Trophoblast cell (in vitro differentiated cells and primary cell): Measurements from ENCODE around the gene C9orf153.

Experiments
- DNase-seq, 2 donors: peaks; one replicate each; pipeline ENCODE4 v3.0.0-alpha.2; 2016
- H2AFZ ChIP-seq: 2 replicates; pipeline ENCODE4 v1.6.1; 2013; ENCODE audit warnings: low read length, moderate library complexity, mild to moderate bottlenecking; ENCODE audit not compliant: insufficient read depth, poor library complexity
- H2AK5ac ChIP-seq: 2 replicates; pipeline ENCODE4 v1.6.1; 2013; ENCODE audit warnings: mild to moderate bottlenecking, low read length
- H2BK120ac ChIP-seq: 2 replicates; pipeline ENCODE4 v1.6.1; 2013; ENCODE audit warnings: low read length, mild to moderate bottlenecking, moderate library complexity; ENCODE audit not compliant: insufficient read depth, poor library complexity
- H2BK12ac ChIP-seq: 2 replicates; pipeline ENCODE4 v1.6.1; 2013; ENCODE audit warnings: mild to moderate bottlenecking, low read length, moderate library complexity
- H2BK5ac ChIP-seq: 2 replicates; pipeline ENCODE4 v1.6.1; 2013; ENCODE audit warnings: low read length, low read depth, moderate library complexity, mild to moderate bottlenecking; ENCODE audit not compliant: poor library complexity
- H3K14ac ChIP-seq: 2 replicates; pipeline ENCODE4 v1.6.1; 2013; ENCODE audit warnings: mild to moderate bottlenecking, low read length
- H3K18ac ChIP-seq: 2 replicates; pipeline ENCODE4 v1.6.1; 2013; ENCODE audit warnings: mild to moderate bottlenecking, low read length
- H3K23ac ChIP-seq: 2 replicates; pipeline ENCODE4 v1.6.1; 2013; ENCODE audit warnings: low read length
- H3K27ac ChIP-seq: 2 replicates; pipeline ENCODE4 v1.5.1; 2013; ENCODE audit warnings: low read depth, mild to moderate bottlenecking, inconsistent platforms, low read length, moderate library complexity
- H3K27me3 ChIP-seq: 2 replicates; pipeline ENCODE4 v1.6.1; 2013; ENCODE audit warnings: inconsistent platforms, mild to moderate bottlenecking, low read length, moderate library complexity; ENCODE audit not compliant: insufficient read depth
- H3K36me3 ChIP-seq, 2 experiments: 1 replicate in 1 of 2; 2 replicates in 1 of 2; pipeline ENCODE4 v1.6.1; 2013; ENCODE audit warnings: low read length in 2 of 2, mild to moderate bottlenecking in 2 of 2, moderate library complexity in 1 of 2; ENCODE audit not compliant: insufficient read depth in 2 of 2, control insufficient read depth in 1 of 2
- H3K4ac ChIP-seq: 2 replicates; pipeline ENCODE4 v1.6.1; 2013; ENCODE audit warnings: low read depth, mild to moderate bottlenecking, low read length, moderate library complexity
- H3K4me1 ChIP-seq, 2 experiments: 1 replicate in 1 of 2; 2 replicates in 1 of 2; pipeline ENCODE4 v1.6.1; 2013; ENCODE audit warnings: low read length in 2 of 2, mild to moderate bottlenecking in 2 of 2, moderate library complexity in 1 of 2; ENCODE audit not compliant: insufficient read depth in 2 of 2, control insufficient read depth in 1 of 2
- H3K4me2 ChIP-seq: 2 replicates; pipeline ENCODE4 v1.6.1; 2013; ENCODE audit warnings: inconsistent platforms, mild to moderate bottlenecking, low read length, moderate library complexity
- H3K4me3 ChIP-seq: 2 replicates; pipeline ENCODE4 v1.5.1; 2013; ENCODE audit warnings: mild to moderate bottlenecking, low read depth, low read length, inconsistent platforms
- H3K79me1 ChIP-seq: one replicate; pipeline ENCODE4 v1.6.1; 2013; ENCODE audit warnings: low read length
- H3K79me2 ChIP-seq: 2 replicates; pipeline ENCODE4 v1.6.1; 2013; ENCODE audit warnings: low read length, mild to moderate bottlenecking; ENCODE audit not compliant: control insufficient read depth, insufficient read depth, poor library complexity
- H3K9ac ChIP-seq: 2 replicates; pipeline ENCODE4 v1.6.1; 2013; ENCODE audit warnings: mild to moderate bottlenecking, low read length
- H3K9me3 ChIP-seq: 2 replicates; pipeline ENCODE4 v1.6.1; 2013; ENCODE audit warnings: low read depth, mild to moderate bottlenecking, control low read depth, inconsistent platforms, low read length; ENCODE audit not compliant: insufficient read depth
- H4K12ac ChIP-seq: 2 replicates; pipeline ENCODE4 v1.6.1; 2013; ENCODE audit warnings: low read depth, mild to moderate bottlenecking, low read length, moderate library complexity
- H4K8ac ChIP-seq: 2 replicates; pipeline ENCODE4 v1.6.1; 2013; ENCODE audit warnings: low read depth, mild to moderate bottlenecking, low read length, moderate library complexity
- H4K91ac ChIP-seq: one replicate; pipeline ENCODE4 v1.6.1; 2013; ENCODE audit warnings: low read depth, mild to moderate bottlenecking, low read length, moderate library complexity
- WGBS: extraction: QIAGEN DNeasy Blood & Tissue Kit; methylation state at CpG from one replicate; pipeline ENCODE4 v1.1.7; 2013; ENCODE audit warnings: missing lambda C conversion rate; ENCODE audit not compliant: insufficient read length, insufficient coverage; ENCODE audit errors: extremely low coverage; 5-methylcytosine and 5-hydroxymethylcytosine counted together

The C9orf153 gene

DNA sequence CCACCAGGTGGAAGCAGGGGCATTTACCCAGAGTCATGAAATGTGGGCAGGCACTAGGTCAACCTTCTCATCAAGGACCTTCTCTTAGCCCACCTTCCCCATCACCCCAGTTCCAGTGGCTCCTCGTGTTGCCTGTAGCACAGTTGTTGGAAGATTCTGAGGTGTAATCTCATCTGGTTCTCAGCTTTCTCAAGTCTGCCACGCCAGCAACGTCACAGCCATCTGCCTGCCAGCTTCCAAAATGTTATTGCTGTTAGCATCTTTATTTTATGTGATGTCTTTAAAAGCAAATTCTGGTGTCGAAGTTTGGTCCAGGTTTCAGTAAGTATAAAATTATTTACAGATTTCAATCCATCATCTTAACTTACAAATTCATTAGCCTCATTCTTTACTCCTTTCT is 10.7 kb downstream of the C9orf153 start:
- H2BK12ac ChIP-seq = no peak overlapping the region
- H4K8ac ChIP-seq = no peak overlapping the region
- H3K23ac ChIP-seq = no peak overlapping the region
- no peak for DNase-seq
- H3K14ac ChIP-seq = no peak overlapping the region
- H3K79me2 ChIP-seq = no peaks in the 10 kb centered on the region
- H3K4me2 ChIP-seq = no peak overlapping the region
- no peaks in the 10 kb centered on the region for H3K4me1 ChIP-seq
- no peak overlapping the region for H4K12ac ChIP-seq
- H2BK120ac ChIP-seq = no peak overlapping the region
- H2AK5ac ChIP-seq = no peak overlapping the region
- no peak overlapping the region for H2AFZ ChIP-seq
- H2BK5ac ChIP-seq = no peak overlapping the region
- H3K9ac ChIP-seq = no peak overlapping the region
- WGBS = no CpG with 5 or more reads among the region's 4 CpGs
- H4K91ac ChIP-seq = no peak overlapping the region
- H3K4me3 ChIP-seq = no peak overlapping the region
- H3K79me1 ChIP-seq = no peaks in the 10 kb centered on the region
- no peaks in the 10 kb centered on the region for H3K36me3 ChIP-seq
- H3K27ac ChIP-seq = no peak overlapping the region
- no peak overlapping the region for H3K4ac ChIP-seq
- no peak overlapping the region for H3K18ac ChIP-seq
- H3K9me3 ChIP-seq = no peaks in the 10 kb centered on the region
- no peaks in the 10 kb centered on the region for H3K27me3 ChIP-seq

DNA sequence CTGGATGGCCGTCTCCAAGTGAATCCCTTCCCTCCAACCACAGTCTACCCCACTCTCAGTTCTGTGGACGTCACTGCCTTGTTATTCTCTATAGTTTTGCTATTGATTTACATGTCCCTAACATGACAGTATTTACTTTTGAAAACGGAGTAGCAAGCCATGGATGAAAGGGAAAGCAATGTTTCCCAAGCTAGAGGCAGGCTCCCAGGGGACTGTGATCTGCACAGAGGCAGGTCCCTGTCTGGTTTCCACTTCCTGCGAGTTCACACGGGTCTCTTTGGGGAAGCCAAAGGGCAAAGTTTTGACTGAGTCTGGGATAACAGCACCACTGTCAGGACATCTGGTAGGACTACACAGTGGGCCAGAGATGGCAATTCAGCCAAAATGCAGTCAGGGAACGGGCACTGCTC is 12.7 kb downstream of the C9orf153 start:
- Histone ChIP-seq H4K8ac (no peak overlapping the region), H3K36me3 (no peaks in the 10 kb centered on the region), H3K4me1 (no peaks in the 10 kb centered on the region), H2BK120ac (no peak overlapping the region), H3K14ac (no peak overlapping the region), H3K79me1 (no peaks in the 10 kb centered on the region), H4K12ac (no peak overlapping the region), H3K18ac (no peak overlapping the region), H3K4me3 (no peak overlapping the region), H3K9me3 (no peaks in the 10 kb centered on the region), H3K27ac (no peak overlapping the region), H3K4ac (no peak overlapping the region), H4K91ac (no peak overlapping the region), H2BK12ac (no peak overlapping the region), H3K27me3 (no peaks in the 10 kb centered on the region), H2AK5ac (no peak overlapping the region), H3K23ac (no peak overlapping the region), H2BK5ac (no peak overlapping the region), H3K79me2 (no peaks in the 10 kb centered on the region), H3K4me2 (no peak overlapping the region), H3K9ac (no peak overlapping the region), H2AFZ (no peak overlapping the region)
- no CpG with 5 or more reads among the region's 6 CpGs for WGBS
- DNase-seq = no peak

DNA sequence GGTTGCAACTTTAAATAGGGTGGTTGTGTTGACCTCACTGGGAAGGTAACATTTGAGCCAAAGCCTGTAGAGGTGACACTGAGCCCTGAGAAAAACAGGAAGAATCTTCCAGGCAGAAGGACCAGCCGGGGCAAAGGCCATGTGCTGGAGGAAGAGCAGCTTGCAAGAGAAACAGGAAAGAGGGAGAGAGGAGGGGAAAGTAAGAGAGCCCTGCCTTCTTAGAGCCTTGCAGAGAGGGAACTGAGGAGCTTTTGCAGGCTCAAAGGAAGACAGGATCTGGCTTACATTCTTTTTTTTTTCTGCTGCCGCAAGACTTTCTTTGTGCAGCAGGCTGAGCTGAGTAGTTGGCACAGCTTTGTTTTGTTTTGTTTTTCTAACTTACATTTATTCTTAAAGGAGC is 17.4 kb downstream of the C9orf153 start:
- no peak overlapping the region for H3K27ac ChIP-seq
- no peaks in the 10 kb centered on the region for H3K79me2 ChIP-seq
- no peak overlapping the region for H4K91ac ChIP-seq
- H3K14ac ChIP-seq = no peak overlapping the region
- WGBS = no CpG with 5 or more reads among the region's 2 CpGs
- no peak overlapping the region for H2BK5ac ChIP-seq
- no peak overlapping the region for H3K4ac ChIP-seq
- H2BK120ac ChIP-seq = no peak overlapping the region
- no peak for DNase-seq
- H3K4me1 ChIP-seq = no peaks in the 10 kb centered on the region
- H2AFZ ChIP-seq = no peak overlapping the region
- no peak overlapping the region for H3K4me2 ChIP-seq
- no peak overlapping the region for H4K8ac ChIP-seq
- no peaks in the 10 kb centered on the region for H3K9me3 ChIP-seq
- no peaks in the 10 kb centered on the region for H3K27me3 ChIP-seq
- H2BK12ac ChIP-seq = no peak overlapping the region
- no peak overlapping the region for H3K9ac ChIP-seq
- no peak overlapping the region for H3K18ac ChIP-seq
- no peak overlapping the region for H2AK5ac ChIP-seq
- no peaks in the 10 kb centered on the region for H3K36me3 ChIP-seq
- no peak overlapping the region for H3K4me3 ChIP-seq
- H3K79me1 ChIP-seq = no peaks in the 10 kb centered on the region
- no peak overlapping the region for H3K23ac ChIP-seq
- no peak overlapping the region for H4K12ac ChIP-seq

DNA sequence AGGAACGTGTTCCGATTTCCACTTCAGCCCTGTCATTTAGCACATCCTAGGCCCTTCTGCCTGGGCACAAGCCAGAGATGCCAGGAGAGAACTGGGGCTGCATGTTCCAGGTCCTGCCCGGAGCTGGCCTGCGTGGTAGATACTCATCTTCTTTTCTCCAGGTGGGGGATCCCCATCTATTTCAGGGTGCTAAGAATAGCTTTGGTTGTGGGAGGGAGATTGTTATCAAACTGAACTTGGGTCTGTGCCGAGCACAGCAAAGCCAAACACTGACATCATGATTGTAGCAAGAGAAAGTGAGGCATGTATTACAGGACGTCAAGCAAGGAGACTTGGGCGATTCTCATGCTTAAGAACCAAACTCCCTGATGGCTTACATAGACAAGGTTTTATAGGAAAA is 18.2 kb downstream of the C9orf153 start:
- no CpG with 5 or more reads among the region's 7 CpGs for WGBS

More for the DNA sequence above, 18.2 kb downstream of the C9orf153 start:
- Histone ChIP-seq H3K79me1 (no peaks in the 10 kb centered on the region), H3K4me2 (no peak overlapping the region), H3K4me1 (no peaks in the 10 kb centered on the region), H3K27ac (no peak overlapping the region), H3K36me3 (no peaks in the 10 kb centered on the region), H4K91ac (no peak overlapping the region), H3K9me3 (no peaks in the 10 kb centered on the region), H4K12ac (no peak overlapping the region), H3K4ac (no peak overlapping the region), H3K9ac (no peak overlapping the region), H3K79me2 (no peaks in the 10 kb centered on the region), H4K8ac (no peak overlapping the region), H2BK120ac (no peak overlapping the region), H3K4me3 (no peak overlapping the region), H2BK5ac (no peak overlapping the region), H2AK5ac (no peak overlapping the region), H2AFZ (no peak overlapping the region), H3K23ac (no peak overlapping the region), H3K27me3 (no peaks in the 10 kb centered on the region), H3K14ac (no peak overlapping the region), H3K18ac (no peak overlapping the region), H2BK12ac (no peak overlapping the region)
- no peak for DNase-seq
